Right lobe of liver (tissue), 6 donors: Measurements from ENCODE around the gene F8. TPM values are rescaled to one million over a fixed set of nuclear protein-coding genes. Genes with fewer than 3 reads are reported as not detected.
"Not testable (repeated sequence)": the region's sequence is repeated elsewhere in the genome, so short reads cannot be mapped to it uniquely, and the experiment has no call there.

Experiments
- ATAC-seq, 4 donors: fragments of 200-7000 bp; cut with Tn5 transposase; one replicate each; pipeline ENCODE4 v1.9.1; 2020; ENCODE audit warnings: mild to moderate bottlenecking in 4 of 4, moderate library complexity in 4 of 4
- DNase-seq, 3 donors: peaks; one replicate each; pipeline ENCODE4 v3.0.0-alpha.2; 2020
- H3K27ac ChIP-seq, 3 donors: fragments of 200-600 bp; one replicate each; pipeline ENCODE4 v1.8.0; 2022
- H3K27me3 ChIP-seq, 2 donors: fragments of 200-600 bp; one replicate each; pipeline ENCODE4 v1.8.0; 2022
- H3K36me3 ChIP-seq, 4 donors: fragments of 200-600 bp; sonication (generic) in 1 of 4; one replicate each; pipeline versions ENCODE4 v1.5.1 to v1.8.0; 2017 to 2022; ENCODE audit warnings: control low read depth in 1 of 4
- H3K4me1 ChIP-seq, 4 donors: fragments of 200-600 bp; sonication (generic) in 1 of 4; one replicate each; pipeline versions ENCODE4 v1.5.1 to v1.8.0; 2017 to 2022; ENCODE audit warnings: control low read depth in 1 of 4
- H3K4me3 ChIP-seq, 3 donors: fragments of 200-600 bp; one replicate each; pipeline ENCODE4 v1.8.0; 2022
- H3K9me3 ChIP-seq, 4 donors: fragments of 200-600 bp; sonication (generic) in 1 of 4; one replicate each; pipeline versions ENCODE4 v1.5.1 to v1.8.0; 2017 to 2022; ENCODE audit warnings: control low read depth in 1 of 4
- POLR2A ChIP-seq: fragments of 450-650 bp; IDR thresholded peaks from one replicate; pipeline ENCODE4 v1.6.1; 2017; ENCODE audit warnings: antibody characterized with exemption, mild to moderate bottlenecking
- WGBS: methylation state at CpG from one replicate; pipeline ENCODE4 v1.1.6; 2018; ENCODE audit warnings: low coverage, low lambda C conversion rate; ENCODE audit not compliant: insufficient coverage; ENCODE audit errors: missing lambda C conversion rate; 5-methylcytosine and 5-hydroxymethylcytosine counted together
- intact Hi-C, 2 donors: fragments of 100-400 bp; cut with DNase I; formaldehyde crosslinking; loops; one replicate each; pipeline versions ENCODE4 v1.11.2 to v1.14.1; 2022
- total RNA-seq, 6 experiments: library from RNA; depleted of rRNA in 2 of 6; stranded (reverse); fragments of >200 nt in 2 of 6; fragmentation: NEBNext Ultra II Directional in 3 of 6; extraction: Animal tissue kit (Norgen Biotek cat#: 25700) in 3 of 6; gene quantifications; one replicate each; pipeline versions ENCODE4 v1.1.0 to v1.2.4, GENCODE V29; 2016 to 2023
- TF ChIP-seq, protein P1 (sequence below), 4 donors: fragments of 200-600 bp in 3 of 4; fragments of 450-650 bp in 1 of 4; IDR thresholded peaks; one replicate each; pipeline versions ENCODE4 v1.5.1 to v1.8.0; 2016 to 2022; ENCODE audit warnings: antibody characterized with exemption in 4 of 4, mild to moderate bottlenecking in 2 of 4
- donor health status: DM: no; HTN: yes; CAD: no.
- donor health status: DM: no; HTN: no; CAD: no.
- donor health status: DM: no; HTN: no; CAD: no.
- donor health status: DM: no; HTN: yes; CAD: no.
- donor health status: DM: no; HTN: yes; CAD: no.

The F8 gene
- total RNA-seq, 6 experiments from 2014 or later = 19.4 to 36.2 (median 26.3) TPM

DNA sequence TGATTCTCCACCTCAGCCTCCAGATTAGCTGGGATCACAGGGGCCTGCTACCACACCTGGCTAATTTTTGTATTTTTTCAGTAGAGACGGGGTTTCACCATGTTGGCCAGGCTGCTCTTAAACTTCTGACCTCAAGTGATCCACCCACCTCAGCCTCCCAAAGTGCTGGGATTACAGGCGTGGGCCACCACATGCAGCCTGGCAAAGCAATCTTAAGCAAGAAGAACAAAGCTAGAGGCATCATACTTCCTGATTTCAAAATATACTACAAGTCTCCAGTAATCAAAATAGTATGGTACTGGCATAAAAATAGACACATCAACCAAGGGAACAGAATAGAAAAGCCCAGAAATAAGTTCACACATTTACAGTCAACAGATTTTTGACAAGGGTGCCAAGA is 149.2 kb downstream of the F8 start:
- no peaks in the 10 kb centered on the region for H3K9me3 ChIP-seq
- ATAC-seq (no peak), DNase-seq (no peak)
- H3K36me3 ChIP-seq = no peaks in the 10 kb centered on the region
- H3K4me1 ChIP-seq = no peaks in the 10 kb centered on the region
- intact Hi-C loops = no loop called here
- H3K27me3 ChIP-seq = no peaks in the 10 kb centered on the region
- H3K27ac ChIP-seq = no peak overlapping the region
- no peak overlapping the region for H3K4me3 ChIP-seq
- no peak for TF ChIP-seq POLR2A
- TF ChIP-seq, protein P1, sequence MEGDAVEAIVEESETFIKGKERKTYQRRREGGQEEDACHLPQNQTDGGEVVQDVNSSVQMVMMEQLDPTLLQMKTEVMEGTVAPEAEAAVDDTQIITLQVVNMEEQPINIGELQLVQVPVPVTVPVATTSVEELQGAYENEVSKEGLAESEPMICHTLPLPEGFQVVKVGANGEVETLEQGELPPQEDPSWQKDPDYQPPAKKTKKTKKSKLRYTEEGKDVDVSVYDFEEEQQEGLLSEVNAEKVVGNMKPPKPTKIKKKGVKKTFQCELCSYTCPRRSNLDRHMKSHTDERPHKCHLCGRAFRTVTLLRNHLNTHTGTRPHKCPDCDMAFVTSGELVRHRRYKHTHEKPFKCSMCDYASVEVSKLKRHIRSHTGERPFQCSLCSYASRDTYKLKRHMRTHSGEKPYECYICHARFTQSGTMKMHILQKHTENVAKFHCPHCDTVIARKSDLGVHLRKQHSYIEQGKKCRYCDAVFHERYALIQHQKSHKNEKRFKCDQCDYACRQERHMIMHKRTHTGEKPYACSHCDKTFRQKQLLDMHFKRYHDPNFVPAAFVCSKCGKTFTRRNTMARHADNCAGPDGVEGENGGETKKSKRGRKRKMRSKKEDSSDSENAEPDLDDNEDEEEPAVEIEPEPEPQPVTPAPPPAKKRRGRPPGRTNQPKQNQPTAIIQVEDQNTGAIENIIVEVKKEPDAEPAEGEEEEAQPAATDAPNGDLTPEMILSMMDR (IDR thresholded peaks at IDR 0.05) = no peak
- WGBS = 61% methylated on average over 2 of the region's 2 CpGs

DNA sequence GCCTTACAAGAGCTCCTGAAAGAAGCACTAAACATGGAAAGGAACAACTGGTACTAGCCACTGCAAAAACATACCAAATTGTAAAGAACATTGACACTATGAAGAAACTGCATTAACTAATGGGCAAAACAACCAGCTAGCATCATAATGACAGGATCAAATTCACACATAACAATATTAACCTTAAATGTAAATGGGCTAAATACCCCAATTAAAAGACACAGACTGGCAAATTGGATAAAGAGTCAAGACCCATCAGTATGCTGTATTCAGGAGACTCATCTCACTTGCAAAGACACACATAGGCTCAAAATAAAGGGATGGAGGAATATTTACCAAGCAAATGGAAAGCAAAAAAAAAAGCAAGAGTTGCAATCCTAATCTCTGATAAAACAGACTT is 154.0 kb downstream of the F8 start:
- intact Hi-C loops, H3K36me3 ChIP-seq, H3K4me1 ChIP-seq, DNase-seq, H3K4me3 ChIP-seq, H3K27ac ChIP-seq, H3K27me3 ChIP-seq, H3K9me3 ChIP-seq, ATAC-seq: not testable (repeated sequence)

DNA sequence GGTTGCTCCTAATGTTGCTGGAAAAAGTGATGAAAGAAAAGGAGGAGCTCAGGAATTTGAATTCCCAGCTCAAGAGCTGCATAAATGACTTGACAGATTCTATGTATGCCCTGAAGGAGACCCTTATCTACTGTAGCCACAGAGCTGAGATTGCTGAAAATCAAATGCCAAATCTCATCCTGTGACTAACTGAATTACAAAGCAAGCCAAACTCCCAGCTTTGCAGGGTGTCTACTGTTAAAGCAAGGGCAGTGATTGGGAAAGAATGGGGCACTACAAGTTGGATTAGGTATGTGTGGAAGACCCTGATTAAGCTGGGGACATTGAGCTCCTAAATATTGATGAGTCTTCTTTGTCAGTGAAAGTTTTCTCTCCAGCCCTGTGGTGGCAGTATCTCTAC is 167.3 kb downstream of the F8 start:
- Histone ChIP-seq H3K4me3 (no peak overlapping the region), H3K9me3 (no peaks in the 10 kb centered on the region), H3K4me1 (no peaks in the 10 kb centered on the region), H3K27me3 (no peaks in the 10 kb centered on the region), H3K36me3 (no peaks in the 10 kb centered on the region), H3K27ac (no peak overlapping the region)
- TF ChIP-seq, protein P1 (IDR thresholded peaks at IDR 0.05) = no peak
- intact Hi-C loops = no loop called here
- no peak for ATAC-seq
- no peak for DNase-seq

DNA sequence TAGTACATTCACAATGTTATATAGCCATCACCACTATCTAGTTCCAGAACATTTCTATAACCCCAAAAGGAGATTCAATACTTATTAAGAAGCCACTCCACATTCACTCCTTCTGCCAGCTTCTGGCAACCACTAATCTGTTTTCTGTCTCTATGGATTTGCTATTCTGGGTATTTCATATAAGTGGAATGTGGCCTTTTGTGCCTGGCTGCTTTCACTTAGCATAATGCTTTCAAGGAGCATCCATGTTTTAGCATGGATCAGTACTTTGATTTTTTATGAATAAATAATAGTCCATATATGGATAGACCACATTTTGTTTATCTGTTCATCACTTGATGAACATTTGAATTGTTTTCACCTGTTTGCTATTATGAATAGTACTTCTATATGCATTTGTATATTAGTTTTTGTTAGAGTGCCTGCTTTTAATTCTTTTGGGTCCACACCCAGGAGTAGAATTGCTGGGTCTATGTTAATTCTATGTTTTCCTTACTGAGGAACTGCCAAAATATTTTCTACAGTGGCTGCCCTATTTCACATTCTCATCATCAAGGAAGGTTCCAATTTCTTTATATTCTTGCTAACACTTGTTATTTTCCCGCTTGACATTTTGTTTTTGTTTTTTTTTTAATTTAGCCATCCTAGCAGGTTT is 171.4 kb downstream of the F8 start:
- DNase-seq (no peak), ATAC-seq (no peak)
- Histone ChIP-seq H3K4me1 (no peaks in the 10 kb centered on the region), H3K4me3 (no peak overlapping the region), H3K27ac (no peak overlapping the region), H3K9me3 (no peaks in the 10 kb centered on the region), H3K27me3 (no peaks in the 10 kb centered on the region), H3K36me3 (no peaks in the 10 kb centered on the region)
- WGBS = 100% methylated on average over 1 of the region's 1 CpG
- TF ChIP-seq POLR2A = no peak
- TF ChIP-seq, protein P1 (IDR thresholded peaks at IDR 0.05) = no peak
- intact Hi-C loops = no loop called here

DNA sequence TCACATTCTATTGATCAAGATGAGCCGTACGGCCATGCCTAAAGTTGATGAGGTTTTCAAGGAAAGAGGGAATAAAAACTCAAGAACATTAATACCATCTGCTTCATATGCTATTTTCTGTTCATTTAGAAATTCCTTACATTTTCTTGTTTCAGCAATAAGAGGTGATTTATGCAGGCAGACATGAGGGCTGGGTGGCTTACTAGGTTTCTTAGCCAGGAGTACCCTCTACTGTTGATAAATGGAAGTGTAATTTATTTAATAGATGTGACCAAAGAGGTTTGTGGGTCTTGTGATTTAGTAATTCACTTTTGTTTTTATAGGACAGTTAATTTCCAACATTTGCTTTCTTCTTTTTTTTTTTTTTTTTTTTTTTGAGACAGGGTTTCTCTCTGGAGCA is 181.7 kb downstream of the F8 start:
- Histone ChIP-seq H3K27me3 (no peaks in the 10 kb centered on the region), H3K4me3 (no peak overlapping the region), H3K9me3 (no peaks in the 10 kb centered on the region), H3K4me1 (no peaks in the 10 kb centered on the region), H3K36me3 (no peaks in the 10 kb centered on the region), H3K27ac (no peak overlapping the region)
- intact Hi-C loops = no loop called here
- ATAC-seq (peak; percentile 68 to 84 (median 78)), DNase-seq (no peak)
- 75% methylated on average over 2 of the region's 2 CpGs for WGBS
- TF ChIP-seq POLR2A = no peak
- TF ChIP-seq, protein P1 (IDR thresholded peaks at IDR 0.05) = peak; percentile 45 to 58 (median 50)
